H1 (cell line): ENCODE data around the gene AIF1. TPM values are rescaled to one million over a fixed set of nuclear protein-coding genes. Genes with fewer than 3 reads are reported as not detected.

Experiments used
- ATF3 ChIP-seq: IDR thresholded peaks from 2 replicates; pipeline ENCODE4 v1.6.1; 2011; ENCODE audit warnings: low read depth, mild to moderate bottlenecking, low read length; ENCODE audit not compliant: insufficient read depth
- BCL11A ChIP-seq, 2 experiments: IDR thresholded peaks; one replicate each; pipeline ENCODE4 v1.6.1; 2011; ENCODE audit warnings: low read depth in 2 of 2, low read length in 2 of 2, mild to moderate bottlenecking in 2 of 2
- CHD7 ChIP-seq: fragments of 300-600 bp; sonication (generic); IDR thresholded peaks from 2 replicates; pipeline ENCODE4 v1.7.1; 2012; ENCODE audit warnings: low read length, moderate library complexity, mild to moderate bottlenecking, inconsistent platforms; ENCODE audit not compliant: insufficient replicate concordance
- JUN ChIP-seq: IDR thresholded peaks from 2 replicates; pipeline ENCODE4 v1.6.1; 2011; ENCODE audit warnings: low read depth, mild to moderate bottlenecking, improper control_type of control experiment, low read length
- RBBP5 ChIP-seq: IDR thresholded peaks from 2 replicates; pipeline ENCODE4 v1.7.1; 2012; ENCODE audit warnings: low read depth, mild to moderate bottlenecking, inconsistent platforms, low read length, moderate library complexity, borderline replicate concordance
- RFX5 ChIP-seq: IDR thresholded peaks from 2 replicates; pipeline ENCODE4 v1.6.1; 2011; ENCODE audit warnings: low read depth, low read length, improper control_type of control experiment, borderline replicate concordance
- SIRT6 ChIP-seq: IDR thresholded peaks from one replicate; pipeline ENCODE4 v1.7.1; 2012; ENCODE audit warnings: low read length, inconsistent platforms
- SP1 ChIP-seq: IDR thresholded peaks from 2 replicates; pipeline ENCODE4 v1.6.1; 2011; ENCODE audit warnings: low read depth, low read length
- TAF7 ChIP-seq: optimal IDR thresholded peaks from 2 replicates; pipeline ENCODE3; 2011; ENCODE audit warnings: low read depth, mild to moderate bottlenecking, inconsistent platforms, low read length, moderate library complexity, borderline replicate concordance
- polyA plus RNA-seq, 7 experiments: library from polyadenylated mRNA; depleted of rRNA in 3 of 7; stranded (reverse) in 5 of 7; unstranded in 2 of 7; fragments of >200 nt in 5 of 7; fragments of 200-250 nt in 2 of 7; gene quantifications; 1 replicate in 5 of 7; 2 replicates in 1 of 7; 4 replicates in 1 of 7; pipeline versions ENCODE4 v1.2.1 to v1.2.3, GENCODE V29; 2011 to 2013; ENCODE audit warnings: missing spikeins in 2 of 7, mixed read lengths in 2 of 7
- total RNA-seq: library from RNA; stranded (reverse); fragmentation: NEBNext Ultra II Directional; extraction: Animal tissue kit (Norgen Biotek cat#: 25700); gene quantifications from 2 replicates; pipeline ENCODE4 v1.2.1, GENCODE V29; 2021

Gene AIF1
- total and polyA plus RNA-seq, 2 of the 8 experiments (the other 6 are each of a cell fraction or from before 2014, with no cell fraction given) = 6.3 to 9.8 TPM

GRCh38 chr6:31568537-31568961 is 46.5 kb upstream of the AIF1 start (continued):
- TF ChIP-seq CHD7 (no peak), TAF7 (no peak), SP1 (no peak), JUN (no peak), BCL11A (IDR thresholded peaks at IDR 0.05; ENCODE audit: low read depth in 2 of 2, low read length in 2 of 2) (no peak), ATF3 (no peak), SIRT6 (no peak), RBBP5 (no peak), RFX5 (no peak)
